K562 (cell line): ENCODE data around the gene C2CD5. TPM values are rescaled to one million over a fixed set of nuclear protein-coding genes. Genes with fewer than 3 reads are reported as not detected.

Experiments
- ATAC-seq: fragments of 200-7000 bp; cut with Tn5 transposase; 3 replicates; pipeline ENCODE4 v1.9.1; 2020; ENCODE audit warnings: moderate library complexity
- BruUV-seq: library from RNA; stranded (reverse); fragments of 400-500 nt; replicated peaks from 2 replicates; lab custom pipeline; 2021; lab: Mats Ljungman, UMichigan
- CTCF ChIA-PET: fragments of 300-600 bp; formaldehyde crosslinking; extraction: SDS; loops from one replicate; lab custom pipeline; 2021; ENCODE audit warnings: low intra/inter-chr PET ratio; lab: Yijun Ruan, JAX
- POLR2A ChIA-PET: fragments of 300-600, 350-650 bp; sonication (Branson Sonifier 250); formaldehyde crosslinking; extraction: SDS; loops from one replicate; lab custom pipeline; 2021; ENCODE audit warnings: antibody characterized with exemption, inconsistent platforms; lab: Yijun Ruan, JAX
- DNase-seq, 4 experiments: peaks; one replicate each; pipeline versions ENCODE4 v3.0.0 to v3.0.0-alpha.2; 2011 to 2018; ENCODE audit warnings: low spot score in 3 of 4, mixed read lengths in 3 of 4; ENCODE audit errors: extremely low read depth in 1 of 4
- FAIRE-seq: peaks from 2 replicates; lab custom pipeline; 2011; peaks lifted over from hg19 to GRCh38; lab: Jason Lieb, UNC
- H2AFZ ChIP-seq: 2 replicates; pipeline ENCODE4 v1.6.0; 2011; ENCODE audit warnings: low read depth, low read length, control low read depth, inconsistent platforms
- H3K27ac ChIP-seq: fragments of 200-600 bp; 3 replicates; pipeline ENCODE4 v1.8.0; 2011; ENCODE audit warnings: low read depth, mild to moderate bottlenecking, control low read depth, inconsistent platforms, low read length, moderate library complexity, mixed read lengths; ENCODE audit errors: extremely low read depth
- H3K27me3 ChIP-seq, 2 experiments: fragments of 300-600 bp in 1 of 2; 2 replicates in 1 of 2; 3 replicates in 1 of 2; pipeline versions ENCODE4 v1.6.0 to v1.8.0; 2011; ENCODE audit warnings: inconsistent platforms in 2 of 2, low read length in 2 of 2, mild to moderate bottlenecking in 1 of 2, mixed read lengths in 1 of 2, moderate library complexity in 1 of 2; ENCODE audit not compliant: control insufficient read depth in 2 of 2, insufficient read depth in 2 of 2
- H3K36me3 ChIP-seq: fragments of 300-600 bp; 3 replicates; pipeline ENCODE4 v1.8.0; 2011; ENCODE audit warnings: mild to moderate bottlenecking, low read length, inconsistent platforms; ENCODE audit not compliant: control insufficient read depth, insufficient read depth
- H3K4me1 ChIP-seq, 2 experiments: fragments of 200-600 bp in 1 of 2; replicated peaks in 1 of 2; 2 replicates in 1 of 2; 3 replicates in 1 of 2; pipeline versions ENCODE4 v1.5.1 to v1.8.0; 2011; ENCODE audit warnings: inconsistent platforms in 2 of 2, low read length in 2 of 2, mild to moderate bottlenecking in 1 of 2, mixed read lengths in 1 of 2, moderate library complexity in 1 of 2; ENCODE audit not compliant: control insufficient read depth in 2 of 2, insufficient read depth in 2 of 2
- H3K4me2 ChIP-seq: 2 replicates; pipeline ENCODE4 v1.6.1; 2011; ENCODE audit warnings: low read length, control low read depth, inconsistent platforms, mixed read lengths; ENCODE audit not compliant: insufficient read depth
- H3K4me3 ChIP-seq: fragments of 200-600 bp; sonication (generic), shearing (Covaris generic); 2 replicates; pipeline ENCODE4 v1.5.1; 2016; ENCODE audit warnings: control low read depth, inconsistent platforms
- H3K79me2 ChIP-seq: fragments of 200-600 bp; 3 replicates; pipeline ENCODE4 v1.8.0; 2011; ENCODE audit warnings: low read length, inconsistent platforms; ENCODE audit not compliant: control insufficient read depth, insufficient read depth
- H3K9ac ChIP-seq, 2 experiments: 2 replicates each; pipeline versions ENCODE4 v1.6.0 to v1.6.1; 2011; ENCODE audit warnings: low read depth in 2 of 2, low read length in 2 of 2, control low read depth in 1 of 2, inconsistent platforms in 1 of 2, mild to moderate bottlenecking in 1 of 2, mixed read lengths in 1 of 2; ENCODE audit not compliant: insufficient read depth in 1 of 2
- H3K9me1 ChIP-seq: one replicate; pipeline ENCODE4 v1.6.0; 2011; ENCODE audit warnings: inconsistent platforms, mild to moderate bottlenecking, low read length, moderate library complexity; ENCODE audit not compliant: control insufficient read depth, insufficient read depth
- H3K9me3 ChIP-seq: replicated peaks from 2 replicates; pipeline ENCODE4 v1.5.1; 2011; ENCODE audit warnings: low read depth, low read length, inconsistent platforms; ENCODE audit not compliant: control insufficient read depth, insufficient read depth
- H4K20me1 ChIP-seq: replicated peaks from 2 replicates; pipeline ENCODE4 v1.6.1; 2011; ENCODE audit warnings: low read length, inconsistent platforms, mixed read lengths; ENCODE audit not compliant: control insufficient read depth, insufficient read depth
- ASH1L ChIP-seq: fragments of 450-650 bp; IDR thresholded peaks from 2 replicates; pipeline ENCODE4 v1.6.1; 2018; ENCODE audit warnings: borderline replicate concordance, mild to moderate bottlenecking, low read depth; ENCODE audit not compliant: partially characterized antibody
- CBFB ChIP-seq: sonication (generic); formaldehyde crosslinking; IDR thresholded peaks from 2 replicates; pipeline ENCODE4 v1.4.0; 2020; ENCODE audit warnings: mild to moderate bottlenecking, missing genetic modification reagents
- ERF ChIP-seq: fragments of 450-650 bp; formaldehyde crosslinking; IDR thresholded peaks from 2 replicates; pipeline ENCODE4 v1.4.0; 2020; ENCODE audit warnings: mild to moderate bottlenecking, mixed read lengths
- ETV1 ChIP-seq: fragments of 450-650 bp; conservative IDR thresholded peaks from 2 replicates; pipeline ENCODE4 v1.6.1; 2016; ENCODE audit warnings: missing genetic modification characterization, control low read depth, low read depth, missing compliant biosample characterization
- FOSL1 ChIP-seq: fragments of 200-800 bp; sonication (Bioruptor generic); conservative IDR thresholded peaks from 2 replicates; pipeline ENCODE4 v1.6.1; 2016; ENCODE audit warnings: missing genetic modification characterization, missing compliant biosample characterization
- IRF1 ChIP-seq: sonication (generic); formaldehyde crosslinking; IDR thresholded peaks from 2 replicates; pipeline ENCODE4 v1.8.0; 2022; ENCODE audit warnings: missing genetic modification reagents, mild to moderate bottlenecking, borderline replicate concordance
- IRF9 ChIP-seq: fragments of 450-650 bp; IDR thresholded peaks from 2 replicates; pipeline ENCODE4 v1.6.1; 2016; ENCODE audit warnings: missing biosample characterization, missing genetic modification characterization
- LARP7 ChIP-seq: fragments of 450-650 bp; IDR thresholded peaks from 2 replicates; pipeline ENCODE4 v1.6.1; 2016
- MTA2 ChIP-seq: fragments of 450-650 bp; IDR thresholded peaks from 2 replicates; pipeline ENCODE4 v1.6.1; 2016; ENCODE audit warnings: low read depth
- OTX1 ChIP-seq: fragments of 450-650 bp; formaldehyde crosslinking; IDR thresholded peaks from 2 replicates; pipeline ENCODE4 v1.4.0; 2022; ENCODE audit warnings: mild to moderate bottlenecking
- RNF219 ChIP-seq: fragments of 250-450 bp; sonication (Bioruptor Pico); IDR thresholded peaks from 2 replicates; pipeline ENCODE4 v1.5.0; 2022; ENCODE audit warnings: mild to moderate bottlenecking
- THAP12 ChIP-seq: fragments of 250-450 bp; sonication (Bioruptor Pico); IDR thresholded peaks from 2 replicates; pipeline ENCODE4 v1.9.0; 2021; ENCODE audit warnings: mild to moderate bottlenecking, inconsistent platforms
- TOE1 ChIP-seq, 2 experiments: fragments of 450-650 bp in 1 of 2; sonication (generic) in 1 of 2; formaldehyde crosslinking in 1 of 2; IDR thresholded peaks; 2 replicates each; pipeline versions ENCODE4 v1.7.1 to v1.8.0; 2016 to 2022; ENCODE audit warnings: borderline replicate concordance in 2 of 2, mild to moderate bottlenecking in 2 of 2, antibody characterized with exemption in 1 of 2, inconsistent platforms in 1 of 2, low read depth in 1 of 2, missing genetic modification reagents in 1 of 2, moderate library complexity in 1 of 2
- ZFP1 ChIP-seq: fragments of 450-650 bp; formaldehyde crosslinking; IDR thresholded peaks from 2 replicates; pipeline ENCODE4 v1.4.0; 2020; ENCODE audit warnings: mild to moderate bottlenecking, mixed read lengths
- ZNF445 ChIP-seq: fragments of 250-450 bp; sonication (Bioruptor Pico); IDR thresholded peaks from 2 replicates; pipeline ENCODE4 v1.4.0; 2020; ENCODE audit warnings: low read depth, mild to moderate bottlenecking, moderate library complexity
- in situ Hi-C: fragments of 300-500 bp; cut with MboI; formaldehyde crosslinking; loops from 4 replicates; pipeline ENCODE4 v1.15.0; 2018; ENCODE audit warnings: inconsistent platforms, mixed read lengths
- intact Hi-C: fragments of 100-400 bp; cut with micrococcal nuclease; formaldehyde crosslinking; loops from 2 replicates; pipeline ENCODE4 v1.14.2; 2022
- polyA plus RNA-seq, 8 experiments: library from polyadenylated mRNA; depleted of rRNA in 4 of 8; stranded (reverse) in 5 of 8; unstranded in 3 of 8; fragments of >200 nt; fragmentation: Nextera tagmentation in 2 of 8; fragmentation: Illumina TruSeq in 1 of 8; extraction: Ambion mirVana in 2 of 8; extraction: Trizol in 1 of 8; gene quantifications; 2 replicates each; pipeline versions ENCODE4 v1.2.1 to v1.2.3, GENCODE V29; 2011 to 2014; ENCODE audit warnings: inconsistent platforms in 1 of 8, missing spikeins in 1 of 8
- total RNA-seq, 7 experiments: library from RNA; depleted of rRNA in 6 of 7; stranded (reverse); fragments of >200 nt in 6 of 7; fragmentation: Illumina TruSeq in 2 of 7; extraction: Trizol in 2 of 7; gene quantifications; 2 replicates each; pipeline versions ENCODE4 v1.2.1 to v1.2.3, GENCODE V29; 2011 to 2021; ENCODE audit warnings: low replicate concordance in 1 of 7
- TF ChIP-seq, protein P1 (sequence below): fragments of 450-650 bp; IDR thresholded peaks from one replicate; pipeline ENCODE4 v1.6.1; 2018; ENCODE audit warnings: mild to moderate bottlenecking, moderate library complexity; ENCODE audit not compliant: partially characterized antibody

The C2CD5 gene
- total and polyA plus RNA-seq, 9 of the 15 experiments (the other 6 are each of a cell fraction or from before 2014, with no cell fraction given): 5.1 to 24.1 (median 14.3) TPM

DNA sequence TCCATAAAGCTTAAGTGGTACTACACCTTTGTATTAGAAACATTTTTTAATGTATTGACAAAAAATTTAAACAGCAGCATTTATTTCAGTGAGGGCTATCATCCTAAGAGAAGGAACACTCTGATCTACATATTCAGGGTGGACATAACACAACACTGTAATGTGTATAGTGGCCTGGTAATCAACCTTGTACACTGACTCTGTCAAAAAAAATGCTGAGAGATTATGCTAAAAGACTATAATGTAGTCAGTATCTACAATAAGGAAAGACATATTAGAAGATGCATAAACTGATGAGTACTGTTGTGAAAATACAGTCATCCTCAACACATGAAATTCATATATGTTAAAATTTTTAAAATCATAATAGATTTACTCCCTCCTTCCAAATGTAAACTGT is 68.2 kb downstream of the C2CD5 start:
- intact Hi-C loops (no loop called here), in situ Hi-C loops (no loop called here)
- DNase-seq: no peak
- no peak for FAIRE-seq
- Histone ChIP-seq H3K4me2 (no peak overlapping the region), H3K4me3 (no peak overlapping the region), H3K9me3 (no peaks in the 10 kb centered on the region), H3K4me1 (no peaks in the 10 kb centered on the region), H3K27ac (no peak overlapping the region), H3K9me1 (no peaks in the 10 kb centered on the region), H3K27me3 (no peaks in the 10 kb centered on the region), H3K36me3 (0 out of 3 replicates have a peak, but pooled peaks cover 5% of the 10 kb centered on the region), H3K9ac (no peak overlapping the region), H4K20me1 (no peaks in the 10 kb centered on the region), H2AFZ (no peak overlapping the region), H3K79me2 (no peaks in the 10 kb centered on the region)
- CTCF ChIA-PET: no interaction called here
- no TSS peak for BruUV-seq
- POLR2A ChIA-PET: no interaction called here
- ATAC-seq: no peak
- TF ChIP-seq OTX1 (CRISPR knock-in tag) (no peak), ZFP1 (CRISPR knock-in tag) (no peak), IRF1 (CRISPR knock-in tag) (no peak), FOSL1 (tag) (no peak), ERF (no peak), LARP7 (no peak), MTA2 (no peak), CBFB (CRISPR knock-in tag) (no peak), ETV1 (no peak), IRF9 (tag) (no peak), ASH1L (no peak), RNF219 (no peak), TOE1 (IDR thresholded peaks at IDR 0.05; ENCODE audit: borderline replicate concordance) (no peak), TOE1 (CRISPR knock-in tag; IDR thresholded peaks at IDR 0.05; ENCODE audit: borderline replicate concordance, low read depth) (no peak), ZNF445 (no peak), THAP12 (CRISPR knock-in tag) (no peak)
- TF ChIP-seq, protein P1, sequence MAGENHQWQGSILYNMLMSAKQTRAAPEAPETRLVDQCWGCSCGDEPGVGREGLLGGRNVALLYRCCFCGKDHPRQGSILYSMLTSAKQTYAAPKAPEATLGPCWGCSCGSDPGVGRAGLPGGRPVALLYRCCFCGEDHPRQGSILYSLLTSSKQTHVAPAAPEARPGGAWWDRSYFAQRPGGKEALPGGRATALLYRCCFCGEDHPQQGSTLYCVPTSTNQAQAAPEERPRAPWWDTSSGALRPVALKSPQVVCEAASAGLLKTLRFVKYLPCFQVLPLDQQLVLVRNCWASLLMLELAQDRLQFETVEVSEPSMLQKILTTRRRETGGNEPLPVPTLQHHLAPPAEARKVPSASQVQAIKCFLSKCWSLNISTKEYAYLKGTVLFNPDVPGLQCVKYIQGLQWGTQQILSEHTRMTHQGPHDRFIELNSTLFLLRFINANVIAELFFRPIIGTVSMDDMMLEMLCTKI: no peak
